DMS114 treated with DMSO at 0.1 percent for 48 hours (cell line): Measurements from ENCODE around the gene ANKRD7.
"Not testable (repeated sequence)": the region's sequence is repeated elsewhere in the genome, so short reads cannot be mapped to it uniquely, and the experiment has no call there.

Experiments used
- DNase-seq: peaks from one replicate; lab custom pipeline; 2025; ENCODE audit not compliant: unreplicated experiment; lab: John Stamatoyannopoulos, UW

The ANKRD7 gene

DNA sequence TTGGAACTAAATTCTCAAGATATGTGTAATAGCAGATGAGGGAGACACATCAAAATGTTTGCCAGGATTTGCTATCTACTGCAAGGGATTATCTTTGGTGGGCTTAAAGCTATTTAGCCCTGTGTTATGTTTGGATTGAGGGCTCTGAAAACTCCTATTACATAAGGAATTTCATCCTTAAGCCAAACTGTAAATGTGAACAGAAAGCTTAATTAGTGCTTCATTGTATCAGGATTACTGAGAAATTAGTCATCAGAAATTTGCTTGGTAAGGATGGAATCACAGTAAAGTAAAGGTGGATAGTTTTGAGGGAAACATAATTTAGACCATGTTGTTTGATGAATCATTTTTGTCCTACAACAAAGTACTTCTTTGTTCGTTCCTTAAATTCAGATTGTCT is 8.3 kb downstream of the ANKRD7 start:
- DNase-seq: no peak

DNA sequence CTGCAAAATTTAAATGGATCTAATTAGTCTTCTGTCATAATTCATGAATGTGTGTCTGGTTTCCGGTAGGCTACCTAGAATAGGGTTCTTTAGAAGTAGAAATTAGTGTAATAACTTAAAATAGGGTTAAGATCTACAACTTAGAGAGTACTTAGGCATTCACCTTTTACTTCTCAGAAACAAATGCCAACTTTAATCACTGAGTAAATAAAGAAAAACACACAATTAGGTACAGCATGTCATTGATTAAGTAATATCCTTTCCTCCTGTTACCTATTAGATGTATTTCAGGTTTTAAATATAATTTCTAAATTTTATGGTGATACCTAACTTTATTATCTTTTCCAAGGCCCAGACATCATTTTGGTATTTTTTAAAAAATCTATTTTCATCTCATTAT is 9.3 kb downstream of the ANKRD7 start:
- no peak for DNase-seq

DNA sequence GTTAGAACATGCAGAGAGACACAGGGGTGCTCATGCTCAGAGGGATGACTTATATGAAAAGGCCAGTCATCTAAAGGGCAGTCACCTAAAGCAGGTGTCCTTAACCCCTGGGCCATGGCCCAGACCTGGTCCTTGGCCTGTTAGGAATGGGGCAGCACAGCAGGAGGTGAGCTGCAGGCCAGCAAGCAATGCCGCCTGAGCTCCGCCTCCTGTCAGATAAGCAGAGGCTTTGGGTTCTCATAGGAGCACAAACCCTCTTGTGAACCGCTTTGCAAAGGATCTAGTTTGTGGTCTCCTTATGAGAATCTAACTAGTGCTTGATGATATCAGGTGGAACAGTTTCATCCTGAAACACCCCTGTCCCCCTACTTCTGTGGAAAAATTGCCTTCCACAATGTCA is 14.5 kb downstream of the ANKRD7 start:
- DNase-seq: no peak

DNA sequence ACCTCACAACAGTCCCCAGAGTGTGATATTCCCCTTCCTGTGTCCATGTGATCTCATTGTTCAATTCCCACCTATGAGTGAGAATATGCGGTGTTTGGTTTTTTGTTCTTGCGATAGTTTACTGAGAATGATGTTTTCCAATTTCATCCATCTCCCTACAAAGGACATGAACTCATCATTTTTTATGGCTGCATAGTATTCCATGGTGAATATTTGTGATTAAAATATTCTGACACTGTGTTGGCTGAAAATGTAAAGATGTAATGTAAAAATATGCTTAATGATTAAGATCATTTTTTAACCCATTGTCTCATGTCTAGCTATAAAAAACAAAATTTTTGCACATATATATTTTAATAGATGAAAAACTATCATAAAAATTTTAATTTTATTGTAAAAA is 15.8 kb downstream of the ANKRD7 start:
- not testable (repeated sequence) for DNase-seq

DNA sequence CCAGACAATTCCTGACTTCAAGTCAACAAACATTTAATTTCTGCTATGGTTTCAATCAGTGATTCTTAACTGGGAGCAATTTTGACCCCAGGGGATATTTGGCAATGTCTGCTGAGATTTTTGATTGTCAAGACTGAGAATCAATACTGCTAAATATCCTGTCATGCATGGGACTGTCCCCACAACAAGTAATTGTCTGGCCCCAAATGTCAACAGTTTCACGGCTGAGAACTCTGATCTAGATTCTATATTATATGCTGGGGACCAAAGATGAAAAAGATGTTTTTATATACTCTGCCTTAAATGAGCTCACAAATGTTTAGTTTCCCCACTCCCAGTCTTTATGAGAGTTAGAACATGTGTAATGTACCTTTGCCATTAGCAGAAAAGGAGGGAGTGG is 19.2 kb downstream of the ANKRD7 start:
- DNase-seq: no peak

DNA sequence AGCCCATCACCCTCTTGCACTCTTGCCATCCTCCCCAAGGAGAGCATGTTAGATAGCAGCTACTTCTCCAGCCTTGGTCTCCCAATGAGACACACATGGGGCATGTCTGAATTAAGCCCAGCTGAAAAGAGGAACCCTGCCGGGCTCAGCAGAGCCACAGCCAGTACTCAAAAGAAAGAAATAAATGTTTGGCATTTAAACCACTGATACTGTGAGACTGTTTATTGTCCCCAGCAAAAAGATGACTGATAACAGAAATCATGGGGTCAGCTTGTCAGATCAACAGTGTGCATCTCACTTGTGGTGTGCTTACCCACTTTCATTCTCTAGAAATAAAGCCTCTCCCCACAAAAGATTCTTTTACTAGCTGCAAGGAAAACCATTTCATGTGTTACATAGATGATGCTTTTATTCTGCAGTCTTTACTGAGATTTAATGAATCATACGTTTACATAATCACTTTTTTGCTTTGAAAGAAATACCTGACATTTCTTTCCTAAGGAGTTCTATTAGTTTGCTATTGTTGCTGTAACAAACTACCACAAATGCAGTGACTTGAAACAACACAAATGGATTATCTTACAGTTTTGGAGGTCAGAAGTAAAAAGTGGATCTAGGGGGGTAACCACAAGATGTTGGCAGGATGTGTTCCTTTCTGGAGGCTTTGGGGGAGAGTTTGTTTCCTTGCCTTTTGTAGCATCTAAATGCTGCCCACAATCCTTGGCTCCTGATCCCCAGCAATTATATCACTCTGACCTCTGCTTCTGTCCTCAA is 20.9 kb downstream of the ANKRD7 start:
- DNase-seq: no peak

DNA sequence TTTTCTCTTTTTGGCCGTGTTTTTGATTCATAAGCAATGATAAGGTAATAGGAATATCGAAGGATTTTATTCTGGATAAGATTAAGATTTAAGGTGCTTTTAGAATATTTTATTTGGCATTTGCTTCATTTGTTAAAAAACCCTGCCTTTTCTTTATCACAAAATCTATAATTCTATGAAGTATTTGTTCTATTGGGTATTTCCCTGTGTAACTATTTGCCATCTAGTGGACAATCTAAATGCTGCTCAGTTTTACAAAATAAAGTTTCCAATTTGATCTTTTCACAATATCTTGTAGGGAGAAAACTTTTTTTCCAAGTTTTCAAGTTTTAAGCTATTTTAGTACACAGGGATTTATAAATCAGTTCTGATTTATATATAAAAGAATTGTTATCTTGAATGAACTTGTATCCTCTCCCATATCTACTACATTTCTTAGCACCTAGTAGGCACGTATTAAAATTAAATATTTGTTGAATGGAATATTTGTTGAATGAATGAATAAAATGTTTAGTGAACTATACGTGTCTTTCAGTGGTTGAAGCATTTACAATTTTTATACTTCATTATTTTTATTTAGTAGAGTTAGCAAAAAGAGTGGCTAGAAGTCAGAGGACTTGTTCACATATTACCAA is 26.5 kb downstream of the ANKRD7 start:
- no peak for DNase-seq

DNA sequence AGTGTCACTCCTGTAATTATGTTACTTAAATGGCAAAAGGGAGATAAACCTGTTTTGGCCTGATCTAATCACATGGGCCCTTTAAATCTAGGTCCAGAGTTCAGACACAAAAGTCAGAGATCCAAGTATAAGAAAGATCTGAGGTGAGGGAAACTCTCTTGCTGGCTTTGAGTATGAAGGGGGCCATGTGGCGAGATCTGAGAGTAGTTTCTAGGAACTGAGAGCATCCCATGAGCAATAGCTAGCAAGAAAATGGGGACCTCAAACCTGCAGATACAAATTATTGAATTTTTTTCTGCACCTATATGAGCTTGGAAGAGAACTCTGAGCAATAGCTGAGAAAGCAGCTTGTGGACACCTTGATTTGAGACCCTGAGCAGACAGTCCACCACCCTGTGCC is 27.6 kb downstream of the ANKRD7 start:
- no peak for DNase-seq

DNA sequence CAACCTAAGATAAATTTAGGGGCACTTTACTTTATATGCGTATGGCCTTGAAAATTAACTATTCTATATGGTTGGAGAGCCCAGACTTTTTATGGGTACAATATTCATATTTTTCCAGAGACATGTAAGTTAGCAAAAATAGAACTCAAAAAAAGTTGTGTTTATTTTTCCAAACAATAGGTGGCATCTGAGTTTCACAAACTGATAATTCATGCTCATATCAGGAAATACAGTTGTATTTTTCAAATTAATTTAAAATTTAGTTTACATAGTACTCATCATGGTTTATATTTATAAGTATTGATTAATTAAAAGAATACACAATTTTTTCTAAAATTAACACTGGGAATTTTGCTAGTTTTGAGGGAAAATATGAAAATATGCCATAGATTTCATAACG is 34.6 kb downstream of the ANKRD7 start:
- no peak for DNase-seq

DNA sequence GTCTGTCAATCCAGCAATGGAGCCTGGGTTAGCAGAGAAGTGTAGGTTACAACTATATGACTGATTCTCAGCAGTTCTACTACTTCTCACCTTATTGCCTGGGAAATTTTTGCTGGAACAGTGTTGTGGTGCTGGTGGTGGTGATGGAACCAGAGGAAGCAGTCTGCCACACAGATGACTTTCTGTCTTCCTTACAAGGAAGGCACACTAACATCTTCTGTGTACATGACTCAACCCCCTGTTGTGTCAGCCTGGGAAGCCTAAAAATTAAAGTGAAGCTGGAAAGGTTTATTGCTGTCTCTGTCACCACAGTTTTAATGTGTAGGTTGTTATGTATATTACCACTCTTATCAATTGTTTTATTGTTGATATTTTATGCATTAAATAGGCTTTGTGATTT is 40.3 kb downstream of the ANKRD7 start:
- no peak for DNase-seq

DNA sequence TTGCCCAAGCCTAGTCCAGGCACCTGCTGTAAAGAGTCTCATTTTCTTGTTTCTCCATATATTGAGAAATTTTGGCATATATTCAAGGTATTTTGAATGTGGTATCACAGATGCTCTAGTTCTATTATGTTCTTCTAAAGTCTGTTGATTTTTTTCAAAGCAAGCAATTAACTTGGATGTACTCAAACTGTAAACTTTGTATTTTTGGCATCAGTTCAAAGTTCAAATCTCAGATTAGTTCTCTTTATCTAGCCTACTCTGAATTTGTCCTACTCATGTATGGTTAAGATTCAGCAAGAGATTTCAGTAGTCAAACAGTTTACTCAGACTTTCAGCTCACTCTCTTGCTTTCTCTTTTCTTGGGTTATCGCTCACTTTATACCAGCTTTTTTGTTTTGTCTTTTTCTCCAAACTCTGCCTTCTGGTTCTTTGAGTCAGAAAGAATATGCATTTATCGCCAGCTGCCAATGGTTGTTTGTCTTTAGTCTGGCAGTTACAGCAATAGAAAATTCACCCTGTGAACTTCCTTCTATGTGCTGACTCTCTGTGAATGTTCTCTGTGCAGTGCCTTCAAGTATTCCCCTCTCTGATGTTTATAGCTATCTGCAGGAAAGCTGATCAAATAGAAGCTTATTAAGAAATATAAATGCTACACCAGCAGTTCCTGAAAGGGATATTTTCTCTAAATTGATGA is 56.0 kb downstream of the ANKRD7 start:
- no peak for DNase-seq

DNA sequence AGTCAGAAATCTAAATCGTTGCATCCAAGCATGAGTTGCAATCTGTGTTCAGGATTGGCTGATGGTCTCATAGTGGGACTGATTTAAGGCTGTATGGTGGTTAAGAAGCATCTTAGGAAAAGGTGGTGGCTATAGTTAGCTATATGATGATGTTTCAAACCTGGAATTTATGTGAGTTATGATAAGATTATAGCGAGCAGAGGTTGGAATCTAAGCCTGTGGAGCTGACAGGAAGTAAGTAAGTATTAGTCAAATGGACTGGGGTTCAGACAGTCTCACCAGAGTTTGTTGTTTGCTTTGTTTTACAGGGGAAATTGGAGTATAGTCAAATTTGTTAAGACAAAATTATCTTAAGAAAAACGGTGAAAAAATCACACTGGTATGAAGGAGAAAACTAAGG is 56.7 kb downstream of the ANKRD7 start:
- DNase-seq: no peak

DNA sequence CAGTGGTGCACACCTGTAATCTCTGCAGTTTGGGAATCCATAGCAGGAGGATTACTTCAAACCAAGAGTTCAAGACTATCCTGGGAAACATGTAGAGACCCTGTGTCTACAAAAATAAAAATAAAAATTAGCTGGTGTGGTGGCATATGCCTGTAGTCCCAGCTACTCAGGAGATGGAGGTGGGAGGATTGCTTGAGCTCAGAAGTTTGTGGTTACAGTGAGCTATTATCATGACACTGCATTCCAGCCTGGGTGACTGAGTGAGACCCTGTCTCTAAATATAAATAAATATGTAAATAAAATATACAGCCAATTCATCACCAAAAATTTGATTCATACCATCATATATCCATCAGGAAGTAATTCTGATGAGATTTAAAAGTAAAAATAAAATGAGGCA is 60.9 kb downstream of the ANKRD7 start:
- DNase-seq: no peak

DNA sequence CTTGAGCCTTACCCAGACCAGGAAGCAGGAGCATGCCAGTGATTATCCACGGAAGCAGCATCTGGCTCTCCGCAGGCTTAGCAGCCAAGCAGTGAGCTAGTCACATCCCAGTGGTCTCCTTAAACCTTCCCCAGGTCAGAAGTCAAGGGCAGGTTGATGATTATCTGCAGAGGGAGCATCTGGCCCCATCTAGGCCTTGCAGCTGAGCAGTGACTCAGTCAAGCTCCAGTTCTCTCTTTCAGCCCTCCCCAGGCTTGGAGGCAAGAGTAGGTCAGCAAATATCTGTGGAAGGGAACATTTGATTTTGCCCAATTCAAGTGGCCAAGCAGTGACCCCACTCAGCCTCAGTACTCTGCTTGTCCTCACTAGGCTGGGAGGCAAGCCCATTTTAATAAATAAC is 61.6 kb downstream of the ANKRD7 start:
- DNase-seq: no peak

DNA sequence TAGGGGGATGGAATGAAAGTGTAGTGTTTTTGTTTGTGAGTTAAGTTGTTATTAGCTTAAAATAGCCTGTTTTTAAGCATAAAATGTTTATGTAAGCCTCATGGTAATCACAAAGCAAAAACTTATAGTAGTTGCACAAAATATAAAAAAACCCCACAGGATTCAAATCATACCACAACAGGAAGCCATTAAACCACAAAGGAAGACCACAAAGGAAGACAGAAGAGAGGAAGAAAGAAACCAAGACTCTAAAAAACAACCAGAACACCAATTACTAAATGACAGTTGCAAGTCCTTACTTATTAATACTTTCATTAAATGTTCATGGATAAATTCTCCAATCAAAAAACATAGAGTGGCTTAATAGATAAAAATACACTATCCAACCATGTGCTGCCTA is 63.6 kb downstream of the ANKRD7 start:
- DNase-seq: no peak

DNA sequence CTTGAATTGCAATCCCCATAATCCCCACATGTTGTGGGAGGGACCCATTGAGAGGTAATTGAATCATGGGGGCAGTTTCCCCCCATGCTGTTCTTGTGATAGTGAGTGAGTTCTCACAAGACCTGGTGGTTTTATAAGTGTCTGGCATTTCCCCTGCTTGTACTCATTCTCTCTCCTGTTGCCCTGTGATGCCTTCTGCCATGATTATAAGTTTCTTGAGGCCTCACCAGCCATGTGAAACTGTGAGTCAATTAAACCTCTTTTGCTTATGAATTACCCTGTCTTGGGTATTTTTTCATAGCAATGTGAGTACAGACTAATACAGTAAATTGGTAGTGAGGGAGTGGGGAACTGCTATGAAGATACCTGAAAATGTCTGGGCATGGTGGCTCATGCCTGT is 65.0 kb downstream of the ANKRD7 start:
- DNase-seq: no peak
